Stomach (tissue), 9 donors: ENCODE data around the gene WDR73. TPM values are rescaled to one million over a fixed set of nuclear protein-coding genes. Genes with fewer than 3 reads are reported as not detected.
A peak's percentile ranks its signal among the peaks of the same experiment; 100 is the strongest.

Experiments used
- DNase-seq, 2 donors: peaks; one replicate each; pipeline versions ENCODE4 v3.0.0 to v3.0.0-alpha.2; 2013 to 2019
- H3K27ac ChIP-seq, 5 donors: fragments of 200-600 bp in 4 of 5; sonication (generic) in 4 of 5; one replicate each; pipeline ENCODE4 v1.5.1; 2013 to 2019; ENCODE audit warnings: mild to moderate bottlenecking in 1 of 5, moderate library complexity in 1 of 5
- H3K27me3 ChIP-seq, 3 donors: fragments of 200-600 bp; sonication (generic); one replicate each; pipeline ENCODE4 v1.5.1; 2017 to 2019; ENCODE audit warnings: mixed run types in 1 of 3
- H3K36me3 ChIP-seq, 4 donors: fragments of 200-600 bp; sonication (generic); 1 replicate in 3 of 4; 2 replicates in 1 of 4; pipeline ENCODE4 v1.5.1; 2016 to 2019
- H3K4me1 ChIP-seq, 4 donors: fragments of 200-600 bp; sonication (generic); one replicate each; pipeline ENCODE4 v1.5.1; 2016 to 2019
- H3K4me3 ChIP-seq, 4 donors: fragments of 200-600 bp; sonication (generic) in 3 of 4; one replicate each; pipeline ENCODE4 v1.5.1; 2016 to 2019; ENCODE audit warnings: mild to moderate bottlenecking in 1 of 4
- H3K9me3 ChIP-seq, 4 donors: fragments of 200-600 bp; sonication (generic); one replicate each; pipeline ENCODE4 v1.5.1; 2016 to 2019
- EP300 ChIP-seq: sonication (generic); formaldehyde crosslinking; IDR thresholded peaks from one replicate; pipeline ENCODE4 v1.6.1; 2017; ENCODE audit warnings: antibody characterized with exemption
- POLR2A ChIP-seq, 4 donors: fragments of 450-650 bp; IDR thresholded peaks; one replicate each; pipeline ENCODE4 v1.6.1; 2016; ENCODE audit warnings: antibody characterized with exemption in 4 of 4, control low read depth in 2 of 4, mild to moderate bottlenecking in 1 of 4, moderate library complexity in 1 of 4
- POLR2AphosphoS5 ChIP-seq, 3 donors: sonication (generic); formaldehyde crosslinking; IDR thresholded peaks; one replicate each; pipeline ENCODE4 v1.6.1; 2016; ENCODE audit warnings: antibody characterized with exemption in 3 of 3
- WGBS, 5 donors: extraction: QIAGEN DNeasy Blood & Tissue Kit in 3 of 5; methylation state at CpG; one replicate each; pipeline versions ENCODE4 v1.1.5 to v1.1.7; 2013 to 2018; 5-methylcytosine and 5-hydroxymethylcytosine counted together
- intact Hi-C: fragments of 100-400 bp; cut with DNase I; formaldehyde crosslinking; loops from one replicate; pipeline ENCODE4 v1.15.1; 2023; ENCODE audit warnings: low total_unique reads
- polyA plus RNA-seq, 3 donors: library from polyadenylated mRNA; stranded (reverse); fragments of 200-250 nt; gene quantifications; one replicate each; pipeline ENCODE4 v1.2.3, GENCODE V29; 2013
- total RNA-seq, 5 donors: library from RNA; depleted of rRNA; stranded (reverse); fragments of >200 nt; gene quantifications; one replicate each; pipeline versions ENCODE4 v1.1.0 to v1.2.3, GENCODE V29; 2014 to 2016
- TF ChIP-seq, protein P1 (sequence below), 7 experiments: fragments of 450-650 bp in 4 of 7; fragments of 200-600 bp in 3 of 7; sonication (generic) in 3 of 7; IDR thresholded peaks; one replicate each; pipeline ENCODE4 v1.5.1; 2016 to 2019; ENCODE audit warnings: antibody characterized with exemption in 7 of 7, control low read depth in 2 of 7, mild to moderate bottlenecking in 1 of 7
- donor health status: healthy with polysubstance abuse.
- donor health status: Bipolar disorder and iron deficiency.
- donor health status: healthy.

WDR73 gene
- total and polyA plus RNA-seq, 8 donors: 9.1 to 70.1 (median 21.2) TPM

DNA sequence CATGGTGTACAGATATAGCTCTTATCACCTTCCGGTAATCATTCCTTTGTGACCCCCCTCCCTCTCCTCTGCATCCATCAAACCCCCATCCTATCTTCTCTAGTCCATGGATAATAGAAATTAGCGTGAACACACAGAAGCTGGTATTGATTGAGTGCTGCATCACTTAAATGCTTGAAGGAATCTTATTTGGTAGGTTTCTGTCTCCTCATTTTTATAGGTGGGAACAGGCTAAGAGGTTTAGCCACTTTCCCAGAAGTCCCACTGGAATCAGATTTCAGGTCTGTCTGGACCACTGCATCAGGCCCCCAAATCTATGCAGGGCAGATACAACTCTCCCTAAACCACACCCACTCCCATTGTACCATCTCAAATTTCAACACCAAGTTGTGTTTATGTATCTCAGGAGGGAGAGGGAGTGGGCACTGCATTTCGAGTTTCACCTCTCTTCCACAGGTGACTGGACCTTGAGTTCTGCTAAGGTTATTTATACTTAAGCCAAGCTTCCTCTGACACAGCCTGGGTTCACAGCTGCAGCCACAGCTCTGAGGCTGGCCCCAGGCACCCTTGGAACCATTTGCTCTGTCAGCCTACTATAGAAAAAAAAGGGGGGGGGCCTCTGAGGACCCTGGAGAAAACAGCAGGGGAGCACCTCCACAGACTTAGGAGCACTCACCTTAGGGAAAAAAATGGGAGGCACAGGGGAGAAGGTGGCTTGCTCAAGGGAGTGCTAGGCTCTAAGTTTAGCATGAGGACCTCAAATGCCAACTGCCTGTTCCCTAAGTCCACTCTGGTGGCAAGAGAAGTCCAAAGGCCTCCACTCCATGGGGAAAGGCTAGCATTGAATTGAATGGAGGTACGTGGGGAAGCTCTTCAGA lies 6.1 kb upstream of the WDR73 start:
- H3K36me3 ChIP-seq: peaks cover 0 to 15% (median 7%) of the 10 kb centered on the region in 4 donors
- H3K4me3 ChIP-seq: no peak overlapping the region
- H3K27me3 ChIP-seq: no peaks in the 10 kb centered on the region
- intact Hi-C loops: loop anchor here (5.0 kb wide), 1 partner anchor 68 kb away; no protein-coding TSS in a partner anchor
- H3K4me1 ChIP-seq: peaks cover 9 to 33% (median 22%) of the 10 kb centered on the region in 4 donors
- H3K9me3 ChIP-seq: no peaks in the 10 kb centered on the region
- TF ChIP-seq POLR2AphosphoS5 (IDR thresholded peaks at IDR 0.05) (no peak), POLR2A (IDR thresholded peaks at IDR 0.05) (no peak), EP300 (no peak)
- TF ChIP-seq, protein P1, sequence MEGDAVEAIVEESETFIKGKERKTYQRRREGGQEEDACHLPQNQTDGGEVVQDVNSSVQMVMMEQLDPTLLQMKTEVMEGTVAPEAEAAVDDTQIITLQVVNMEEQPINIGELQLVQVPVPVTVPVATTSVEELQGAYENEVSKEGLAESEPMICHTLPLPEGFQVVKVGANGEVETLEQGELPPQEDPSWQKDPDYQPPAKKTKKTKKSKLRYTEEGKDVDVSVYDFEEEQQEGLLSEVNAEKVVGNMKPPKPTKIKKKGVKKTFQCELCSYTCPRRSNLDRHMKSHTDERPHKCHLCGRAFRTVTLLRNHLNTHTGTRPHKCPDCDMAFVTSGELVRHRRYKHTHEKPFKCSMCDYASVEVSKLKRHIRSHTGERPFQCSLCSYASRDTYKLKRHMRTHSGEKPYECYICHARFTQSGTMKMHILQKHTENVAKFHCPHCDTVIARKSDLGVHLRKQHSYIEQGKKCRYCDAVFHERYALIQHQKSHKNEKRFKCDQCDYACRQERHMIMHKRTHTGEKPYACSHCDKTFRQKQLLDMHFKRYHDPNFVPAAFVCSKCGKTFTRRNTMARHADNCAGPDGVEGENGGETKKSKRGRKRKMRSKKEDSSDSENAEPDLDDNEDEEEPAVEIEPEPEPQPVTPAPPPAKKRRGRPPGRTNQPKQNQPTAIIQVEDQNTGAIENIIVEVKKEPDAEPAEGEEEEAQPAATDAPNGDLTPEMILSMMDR (IDR thresholded peaks at IDR 0.05): no peak
- H3K27ac ChIP-seq: no peak overlapping the region
- whole genome bisulfite sequencing, 5 donors: 72 to 80% (median 79%) methylated on average over 4 of the region's 4 CpGs
- DNase-seq: no peak

DNA sequence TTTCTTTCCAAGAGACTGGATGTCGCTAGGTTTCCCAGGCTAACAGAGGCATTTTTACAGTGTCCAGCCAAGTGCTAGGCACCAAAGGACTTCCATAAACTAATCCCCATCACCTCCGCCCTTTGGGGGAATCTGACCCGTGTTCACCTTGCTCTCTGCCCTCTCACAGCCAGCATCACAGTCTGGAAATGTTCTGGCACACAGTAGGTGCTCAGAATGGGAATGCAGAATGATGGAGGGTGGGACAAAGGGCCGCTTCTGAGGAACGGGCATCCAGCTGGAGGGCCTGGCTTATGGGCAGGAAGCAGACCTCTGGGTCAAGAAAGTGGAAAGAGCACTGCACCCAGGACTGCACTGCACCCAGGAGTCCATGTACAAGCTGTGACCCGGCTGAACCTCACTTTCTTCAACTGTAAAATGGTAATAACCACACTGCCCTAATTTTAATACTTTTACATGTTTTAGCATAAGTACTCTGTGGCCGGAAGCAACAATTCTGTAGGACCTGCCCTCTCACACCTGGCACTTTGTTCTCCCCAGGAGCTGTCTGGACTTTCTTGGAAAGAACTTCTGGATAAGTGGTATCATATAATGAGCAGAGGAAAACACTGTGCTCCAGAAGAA lies 4.8 kb upstream of the WDR73 start:
- Histone ChIP-seq H3K27ac (peak overlapping the region; percentile 82 to 90 (median 87)), H3K4me3 (peak overlapping the region; percentile 52 to 73 (median 62)), H3K36me3 (peaks cover 0 to 2% (median 0%) of the 10 kb centered on the region in 4 donors), H3K9me3 (no peaks in the 10 kb centered on the region), H3K27me3 (no peaks in the 10 kb centered on the region), H3K4me1 (peaks cover 15 to 39% (median 31%) of the 10 kb centered on the region in 4 donors)
- 37 to 52% (median 45%) methylated on average over 6 to 7 of the region's 7 CpGs for WGBS, 5 donors
- intact Hi-C loops: loop anchor here (5.0 kb wide), 1 partner anchor 67 kb away; no protein-coding TSS in a partner anchor
- TF ChIP-seq POLR2A (IDR thresholded peaks at IDR 0.05) (no peak), POLR2AphosphoS5 (IDR thresholded peaks at IDR 0.05) (no peak), EP300 (no peak)
- TF ChIP-seq, protein P1 (IDR thresholded peaks at IDR 0.05): no peak
- DNase-seq: no peak

DNA sequence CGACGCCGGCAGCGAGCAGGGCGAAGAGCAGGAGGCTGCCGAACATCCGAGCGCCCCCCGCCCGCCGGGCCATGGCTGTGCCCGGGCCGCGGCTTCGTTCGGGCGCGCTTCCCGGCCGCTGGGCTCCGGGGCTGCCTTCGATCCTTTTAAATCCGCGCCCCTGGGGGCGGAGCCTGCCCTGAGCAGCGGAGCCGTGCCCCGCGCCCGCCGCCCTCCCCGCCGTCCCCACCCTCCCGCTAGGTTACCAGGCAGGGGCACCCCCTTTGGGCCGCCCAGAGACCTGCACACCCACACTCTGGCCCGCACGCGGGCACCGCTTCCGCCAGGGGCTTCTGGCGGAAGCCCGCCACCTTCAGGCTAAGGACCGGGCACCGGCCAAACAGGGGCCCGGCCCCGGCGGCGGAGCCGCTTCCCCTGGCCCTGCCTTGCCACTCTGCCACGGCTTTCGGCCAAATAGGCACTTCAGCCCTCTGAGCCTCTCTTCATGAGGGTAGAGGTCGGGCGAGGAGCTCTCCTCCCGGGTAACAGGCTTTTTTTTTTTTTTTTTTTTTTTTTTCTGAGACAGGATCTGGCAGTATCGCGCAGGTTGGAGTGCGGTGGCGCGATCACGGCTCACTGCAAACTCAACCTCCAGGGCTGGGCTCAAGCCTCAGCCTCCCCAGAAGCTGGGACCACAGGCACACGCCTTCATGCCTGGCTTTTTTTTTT lies 4.2 kb upstream of the WDR73 start, which contains the start of gene NMB:
NMB (minus strand) TSS at position 120 of the 708 bp plus-strand sequence; CDS start at position 73, 47 bp downstream.
- no peak for TF ChIP-seq EP300
- TF ChIP-seq, protein P1 (IDR thresholded peaks at IDR 0.05): peak in 5 of 7 experiments; percentile 20 to 80 (median 72)
- 0 to 2% (median 1%) methylated on average over 22 to 61 of the region's 61 CpGs for whole genome bisulfite sequencing, 5 donors

DNA sequence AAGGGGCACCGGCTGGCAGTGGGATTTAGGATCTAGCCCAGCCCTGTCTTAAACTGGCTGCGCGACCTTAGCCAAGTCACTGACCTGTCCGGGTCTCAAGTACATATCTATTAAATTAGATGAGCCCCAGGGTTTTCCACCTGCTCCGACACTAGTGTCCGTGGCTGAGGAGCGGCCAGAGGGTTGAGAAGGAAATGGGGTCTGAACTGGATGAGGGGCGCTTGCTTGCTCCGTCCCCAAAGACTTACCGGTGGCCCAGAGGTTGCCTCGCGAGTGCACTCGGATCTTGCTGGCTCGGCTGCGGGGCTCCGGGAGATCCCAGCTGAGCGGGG lies 3.6 kb upstream of the WDR73 start:
- H3K36me3 ChIP-seq: peaks cover 0 to under 1% (median under 1%) of the 10 kb centered on the region in 4 donors
- TF ChIP-seq POLR2A (IDR thresholded peaks at IDR 0.05) (no peak), POLR2AphosphoS5 (IDR thresholded peaks at IDR 0.05) (no peak), EP300 (no peak)
- TF ChIP-seq, protein P1 (IDR thresholded peaks at IDR 0.05): no peak
- peak overlapping the region; percentile 82 to 90 (median 87) for H3K27ac ChIP-seq
- H3K4me3 ChIP-seq: peak overlapping the region; percentile 52 to 73 (median 62)
- no peaks in the 10 kb centered on the region for H3K9me3 ChIP-seq
- H3K27me3 ChIP-seq: no peaks in the 10 kb centered on the region
- WGBS, 5 donors: 20 to 52% (median 22%) methylated on average over 6 to 17 of the region's 17 CpGs
- H3K4me1 ChIP-seq: peaks cover 24 to 50% (median 41%) of the 10 kb centered on the region in 4 donors
- DNase-seq: no peak
- intact Hi-C loops: loop anchor here (5.0 kb wide), 1 partner anchor 65 kb away; no protein-coding TSS in a partner anchor

More for the DNA sequence above, 4.2 kb upstream of the WDR73 start, which contains the start of gene NMB:
- no peaks in the 10 kb centered on the region for H3K9me3 ChIP-seq
- intact Hi-C loops: loop anchor here (5.0 kb wide), 1 partner anchor 66 kb away; no protein-coding TSS in a partner anchor
- H3K27ac ChIP-seq: peak within 1 kb of the TSS; percentile 82 to 90 (median 87)
- peak within 1 kb of the TSS; percentile 52 to 73 (median 62) for H3K4me3 ChIP-seq
- peak; percentile 82 to 95 for DNase-seq
- H3K36me3 ChIP-seq: no peaks in the 10 kb centered on the region
- no peaks in the 10 kb centered on the region for H3K27me3 ChIP-seq
- peaks cover 19 to 45% (median 36%) of the 10 kb centered on the region in 4 donors for H3K4me1 ChIP-seq
